Glutamatergic neuron (in vitro differentiated cells): ENCODE measurements around the gene RPS6KA2. TPM values are rescaled to one million over a fixed set of nuclear protein-coding genes. Genes with fewer than 3 reads are reported as not detected.

Experiments used
- DNase-seq: peaks from one replicate; pipeline ENCODE4 v3.0.0; 2022
- H3K27ac Mint-ChIP-seq: one replicate; pipeline ENCODE4 v1.8.0; 2020; ENCODE audit warnings: mild to moderate bottlenecking, mixed read lengths, inconsistent platforms; ENCODE audit not compliant: unreplicated experiment
- H3K27me3 Mint-ChIP-seq: one replicate; pipeline ENCODE4 v1.8.0; 2020; ENCODE audit warnings: mild to moderate bottlenecking, moderate library complexity, mixed read lengths, inconsistent platforms; ENCODE audit not compliant: unreplicated experiment
- H3K36me3 Mint-ChIP-seq: one replicate; pipeline ENCODE4 v1.8.0; 2020; ENCODE audit warnings: mild to moderate bottlenecking, mixed read lengths, inconsistent platforms; ENCODE audit not compliant: unreplicated experiment
- H3K4me1 Mint-ChIP-seq: one replicate; pipeline ENCODE4 v1.8.0; 2020; ENCODE audit warnings: mild to moderate bottlenecking, low read depth, mixed read lengths, inconsistent platforms; ENCODE audit not compliant: unreplicated experiment
- H3K4me3 Mint-ChIP-seq: one replicate; pipeline ENCODE4 v1.8.0; 2020; ENCODE audit warnings: mild to moderate bottlenecking, mixed read lengths, inconsistent platforms; ENCODE audit not compliant: unreplicated experiment
- H3K9me3 Mint-ChIP-seq: one replicate; pipeline ENCODE4 v1.8.0; 2020; ENCODE audit warnings: mild to moderate bottlenecking, moderate library complexity, mixed read lengths, inconsistent platforms; ENCODE audit not compliant: unreplicated experiment
- CTCF ChIP-seq: fragments of 200-600 bp; sonication (generic); IDR thresholded peaks from one replicate; pipeline ENCODE4 v1.5.0; 2021; ENCODE audit not compliant: partially characterized antibody, unreplicated experiment
- total RNA-seq: library from RNA; stranded (reverse); fragmentation: NEBNext Ultra II Directional; extraction: Animal tissue kit (Norgen Biotek cat#: 25700); gene quantifications from one replicate; pipeline ENCODE4 v1.2.1, GENCODE V29; 2021; ENCODE audit not compliant: unreplicated experiment

The RPS6KA2 gene
- total RNA-seq, 1 donor from 2014 or later: 109 TPM

GRCh38 chr6:166656230-166657151 lies 29.4 kb upstream of the RPS6KA2 start:
- Mint-ChIP-seq H3K4me1 (peaks cover 8% of the 10 kb centered on the region), H3K27ac (no peak overlapping the region), H3K36me3 (no peaks in the 10 kb centered on the region), H3K27me3 (no peaks in the 10 kb centered on the region), H3K4me3 (no peak overlapping the region), H3K9me3 (no peaks in the 10 kb centered on the region)
- TF ChIP-seq CTCF: no peak
- DNase-seq: no peak

- no peaks in the 10 kb centered on the region for H3K36me3 Mint-ChIP-seq
- peaks cover 8% of the 10 kb centered on the region for H3K4me1 Mint-ChIP-seq
- no peak overlapping the region for H3K4me3 Mint-ChIP-seq
- H3K27ac Mint-ChIP-seq: no peak overlapping the region
- no peaks in the 10 kb centered on the region for H3K9me3 Mint-ChIP-seq
- no peak for TF ChIP-seq CTCF
- DNase-seq: no peak
- no peaks in the 10 kb centered on the region for H3K27me3 Mint-ChIP-seq
Measured at GRCh38 chr6:166655713-166656229, 28.7 kb upstream of the RPS6KA2 start.

GRCh38 chr6:166655251-166655650 lies 28.2 kb upstream of the RPS6KA2 start:
- TF ChIP-seq CTCF: no peak
- H3K9me3 Mint-ChIP-seq: no peaks in the 10 kb centered on the region
- H3K27me3 Mint-ChIP-seq: no peaks in the 10 kb centered on the region
- H3K27ac Mint-ChIP-seq: no peak overlapping the region
- no peak overlapping the region for H3K4me3 Mint-ChIP-seq
- no peaks in the 10 kb centered on the region for H3K36me3 Mint-ChIP-seq
- H3K4me1 Mint-ChIP-seq: peaks cover 8% of the 10 kb centered on the region
- DNase-seq: no peak

- Mint-ChIP-seq H3K4me3 (no peak overlapping the region), H3K4me1 (peaks cover 4% of the 10 kb centered on the region), H3K36me3 (no peaks in the 10 kb centered on the region), H3K27me3 (no peaks in the 10 kb centered on the region), H3K9me3 (no peaks in the 10 kb centered on the region), H3K27ac (no peak overlapping the region)
- no peak for DNase-seq
- TF ChIP-seq CTCF: no peak
Measured at GRCh38 chr6:166654573-166654972, 27.5 kb upstream of the RPS6KA2 start.

GRCh38 chr6:166653639-166653941 lies 26.5 kb upstream of the RPS6KA2 start:
- no peaks in the 10 kb centered on the region for H3K27me3 Mint-ChIP-seq
- H3K4me1 Mint-ChIP-seq: peaks cover 4% of the 10 kb centered on the region
- no peak overlapping the region for H3K27ac Mint-ChIP-seq
- no peak for DNase-seq
- TF ChIP-seq CTCF: no peak
- H3K9me3 Mint-ChIP-seq: no peaks in the 10 kb centered on the region
- H3K36me3 Mint-ChIP-seq: no peaks in the 10 kb centered on the region
- H3K4me3 Mint-ChIP-seq: no peak overlapping the region
